Middle frontal gyrus (tissue), 1 donor: Measurements from ENCODE around the gene APOBEC3H.

Experiments used
- DNase-seq: peaks from one replicate; pipeline ENCODE4 v3.0.0-alpha.2; 2015; ENCODE audit warnings: low spot score; ENCODE audit errors: extremely low spot score

APOBEC3H gene

DNA sequence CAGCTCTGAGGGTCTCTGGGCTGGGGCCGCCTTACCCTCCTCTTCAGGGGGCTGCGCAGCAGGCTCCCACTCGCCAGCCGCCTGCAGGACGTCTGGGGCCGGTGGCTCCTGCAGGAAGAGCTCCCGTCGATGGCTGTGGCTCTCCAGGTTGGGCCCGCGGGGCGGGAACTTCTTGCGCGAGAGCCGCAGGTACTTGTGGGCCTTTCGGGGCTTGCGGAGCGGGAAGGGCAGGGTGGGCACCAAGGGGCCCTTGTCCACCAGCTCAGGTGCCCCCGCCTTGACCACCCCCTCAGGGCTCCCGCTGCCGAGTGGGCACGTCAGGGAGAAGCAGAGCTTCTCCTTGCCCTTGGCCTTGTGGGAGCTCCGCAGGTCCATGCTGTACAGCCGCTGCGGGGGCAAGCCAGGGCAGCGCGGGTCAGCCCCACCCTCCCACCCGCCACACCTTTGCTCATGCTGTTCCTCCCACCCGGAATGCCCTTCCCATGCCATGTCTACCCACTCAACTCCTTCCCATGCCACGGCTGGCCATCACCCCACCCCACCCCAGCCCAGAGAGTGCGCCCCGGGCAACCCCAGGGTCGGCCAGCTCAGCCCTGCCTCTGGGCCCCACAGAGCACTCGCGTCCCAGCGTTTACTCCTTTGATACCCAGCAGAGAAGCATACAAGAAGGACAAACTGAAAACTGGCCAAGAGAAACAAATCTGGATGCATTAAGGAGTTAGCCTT lies 37.5 kb downstream of the APOBEC3H start:
- DNase-seq, result no peak

DNA sequence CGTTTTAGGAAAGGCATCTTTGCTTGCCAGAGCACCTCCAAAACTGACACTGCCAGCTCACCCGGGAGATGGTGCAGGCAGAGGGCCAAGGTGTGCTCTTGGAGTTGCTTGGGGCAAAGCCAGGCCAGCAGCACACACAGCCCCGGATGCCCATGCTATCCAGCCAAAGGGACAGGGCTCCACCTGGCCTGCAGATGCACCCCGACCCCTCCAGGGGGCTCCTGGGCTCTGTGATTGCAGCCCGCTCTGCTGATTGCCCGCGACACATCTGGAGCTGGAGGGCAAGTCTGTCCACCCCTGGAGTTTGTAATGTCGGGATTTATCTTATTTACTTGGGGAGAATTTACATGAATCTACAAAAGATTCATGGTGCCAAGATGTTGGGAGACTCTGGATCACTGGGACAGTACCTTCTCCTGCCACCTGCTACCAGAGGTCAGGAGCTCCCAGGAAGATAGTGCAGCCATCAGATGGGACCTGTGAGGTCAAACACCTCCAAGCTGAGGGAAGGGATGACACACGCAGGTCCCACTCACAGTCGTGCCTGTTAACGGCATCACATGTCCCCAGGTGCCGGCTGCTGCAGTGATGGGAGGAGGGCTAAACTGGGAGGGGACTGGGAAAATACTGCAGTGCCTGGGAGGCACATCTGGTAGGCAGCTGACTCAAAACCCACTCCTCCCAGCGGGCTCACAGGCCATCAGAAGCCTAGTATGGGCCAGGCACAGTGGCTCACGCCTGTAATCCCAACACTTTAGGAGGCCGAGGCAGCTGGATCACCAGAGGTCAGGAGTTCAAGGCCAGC lies 38.2 kb downstream of the APOBEC3H start:
- DNase-seq, result no peak

DNA sequence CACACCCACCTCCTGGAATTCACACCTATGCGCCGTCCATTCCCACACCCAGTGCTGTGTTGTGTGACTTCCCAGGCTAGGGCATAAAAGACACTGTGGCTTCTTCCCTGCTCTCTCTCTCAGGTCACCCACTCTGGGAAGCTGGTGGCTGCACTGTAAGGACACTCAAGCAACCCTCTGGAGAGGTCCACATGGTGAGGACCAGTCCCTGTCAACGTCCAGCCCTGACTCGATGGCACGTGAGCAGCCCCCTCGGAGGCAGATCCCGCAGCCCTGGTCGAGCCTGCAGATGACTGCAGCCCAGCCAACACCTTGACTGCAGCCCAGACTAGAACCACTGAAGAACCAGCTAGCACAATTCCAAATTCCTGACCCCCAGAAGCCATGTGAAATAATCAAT lies 39.3 kb downstream of the APOBEC3H start:
- DNase-seq, result no peak

DNA sequence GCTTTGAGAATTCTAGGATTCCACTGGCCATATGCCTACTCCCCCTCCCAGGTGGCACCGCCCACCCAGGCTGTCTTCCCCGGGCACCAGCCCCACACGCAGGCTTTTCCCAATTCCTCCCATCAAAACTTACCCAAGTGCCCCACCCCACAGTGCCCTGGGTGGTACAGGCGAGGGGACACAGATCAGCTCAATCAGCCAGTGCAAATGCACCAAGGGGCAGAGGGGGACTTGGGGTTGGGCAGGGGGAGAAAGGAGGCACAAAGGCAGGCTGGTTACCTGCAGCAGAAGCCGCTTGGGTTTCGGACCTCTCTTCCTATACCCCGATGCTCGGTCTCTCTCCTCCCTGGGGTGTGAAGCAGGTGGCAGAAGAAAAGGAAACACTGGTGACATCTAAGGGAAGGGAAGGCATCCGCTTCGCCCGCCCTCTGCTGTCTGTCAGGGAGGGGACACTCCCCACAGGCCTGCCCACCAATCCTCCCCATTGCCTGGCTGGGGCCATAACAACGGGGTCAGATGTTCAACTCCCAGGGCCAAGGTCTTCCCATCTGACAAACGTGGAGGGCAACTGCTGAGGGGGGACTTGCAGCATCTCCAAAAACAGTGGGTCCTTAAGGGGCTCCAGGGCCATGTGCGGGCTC lies 41.4 kb downstream of the APOBEC3H start:
- DNase-seq, result no peak

DNA sequence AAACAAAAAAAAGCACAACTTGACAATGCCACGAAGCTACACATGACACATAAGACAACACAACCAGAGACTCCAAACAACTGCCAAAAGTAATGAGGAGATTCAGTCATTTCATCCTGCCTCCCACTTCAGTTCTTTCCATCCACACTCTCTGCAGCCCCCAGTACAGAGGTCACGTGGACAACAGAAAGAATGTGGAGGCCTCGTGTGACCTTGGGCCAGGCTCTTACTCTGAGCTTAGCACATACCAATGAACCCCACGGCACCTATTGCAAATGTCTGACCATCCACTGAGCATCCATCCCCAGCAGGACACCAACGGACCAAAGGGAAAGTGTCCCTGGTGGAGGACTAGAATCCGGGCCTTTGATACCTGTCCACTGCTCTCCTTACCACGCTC lies 42.9 kb downstream of the APOBEC3H start:
- DNase-seq, result no peak

DNA sequence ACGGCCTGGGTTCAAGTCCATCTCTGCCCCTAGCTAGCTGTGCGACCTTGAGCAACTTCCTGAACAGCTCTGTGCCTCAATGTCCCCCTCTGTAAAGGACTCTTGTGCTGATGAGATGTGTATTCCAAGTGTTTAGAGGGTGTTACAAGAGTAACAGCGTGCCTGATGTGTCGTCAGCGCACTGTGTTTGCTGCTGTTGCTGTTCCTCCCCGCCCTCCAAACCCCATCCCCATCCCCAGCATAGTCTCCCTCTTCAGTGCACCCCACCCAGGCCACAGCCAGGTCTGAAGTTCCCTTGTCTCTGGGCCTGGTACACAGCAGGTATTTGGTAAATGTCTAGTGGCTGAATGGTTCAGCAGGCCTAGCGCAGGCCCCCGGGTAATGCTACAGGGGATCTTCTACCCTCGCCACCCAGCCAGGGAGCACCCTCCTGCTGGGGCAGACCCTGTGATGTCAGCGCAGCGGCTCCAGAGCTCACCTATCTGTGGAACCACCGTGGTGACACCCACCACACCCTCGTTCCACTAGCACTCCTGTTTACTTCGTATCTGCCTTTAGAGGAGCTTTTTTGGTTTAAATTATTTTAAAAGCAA lies 45.1 kb downstream of the APOBEC3H start:
- no peak for DNase-seq

DNA sequence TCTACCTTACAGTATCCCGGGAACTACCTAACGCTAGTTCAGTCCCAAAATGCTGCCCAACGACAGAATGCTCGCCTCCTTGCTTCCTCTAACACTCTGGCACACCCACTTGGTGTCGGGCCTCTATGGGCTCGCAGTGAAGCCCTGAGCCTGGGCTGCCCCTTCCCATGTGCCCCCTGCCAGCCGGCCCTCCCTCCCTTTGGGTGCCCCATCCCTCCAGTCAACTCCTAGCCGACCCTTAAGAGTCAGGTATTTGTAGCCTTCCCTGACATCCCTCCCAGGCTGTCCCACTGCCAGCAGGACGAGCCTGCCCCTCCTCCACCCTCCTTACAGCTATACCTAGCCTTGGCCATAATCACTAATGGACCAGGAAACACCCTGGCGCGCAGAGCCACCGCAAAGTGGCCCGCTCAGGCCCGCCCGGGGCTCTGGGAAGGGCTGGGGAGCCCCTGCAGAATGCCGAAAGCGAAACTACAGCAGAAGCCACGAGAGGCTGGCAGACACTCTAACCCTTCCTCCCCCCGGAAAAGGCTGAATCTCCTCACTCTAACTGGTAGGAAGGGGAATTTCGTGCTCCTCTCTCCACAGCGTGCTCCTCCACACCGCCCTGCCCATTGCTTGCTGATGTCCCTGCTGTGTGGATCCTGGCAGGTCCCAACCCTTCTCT lies 47.2 kb downstream of the APOBEC3H start:
- DNase-seq, result no peak

DNA sequence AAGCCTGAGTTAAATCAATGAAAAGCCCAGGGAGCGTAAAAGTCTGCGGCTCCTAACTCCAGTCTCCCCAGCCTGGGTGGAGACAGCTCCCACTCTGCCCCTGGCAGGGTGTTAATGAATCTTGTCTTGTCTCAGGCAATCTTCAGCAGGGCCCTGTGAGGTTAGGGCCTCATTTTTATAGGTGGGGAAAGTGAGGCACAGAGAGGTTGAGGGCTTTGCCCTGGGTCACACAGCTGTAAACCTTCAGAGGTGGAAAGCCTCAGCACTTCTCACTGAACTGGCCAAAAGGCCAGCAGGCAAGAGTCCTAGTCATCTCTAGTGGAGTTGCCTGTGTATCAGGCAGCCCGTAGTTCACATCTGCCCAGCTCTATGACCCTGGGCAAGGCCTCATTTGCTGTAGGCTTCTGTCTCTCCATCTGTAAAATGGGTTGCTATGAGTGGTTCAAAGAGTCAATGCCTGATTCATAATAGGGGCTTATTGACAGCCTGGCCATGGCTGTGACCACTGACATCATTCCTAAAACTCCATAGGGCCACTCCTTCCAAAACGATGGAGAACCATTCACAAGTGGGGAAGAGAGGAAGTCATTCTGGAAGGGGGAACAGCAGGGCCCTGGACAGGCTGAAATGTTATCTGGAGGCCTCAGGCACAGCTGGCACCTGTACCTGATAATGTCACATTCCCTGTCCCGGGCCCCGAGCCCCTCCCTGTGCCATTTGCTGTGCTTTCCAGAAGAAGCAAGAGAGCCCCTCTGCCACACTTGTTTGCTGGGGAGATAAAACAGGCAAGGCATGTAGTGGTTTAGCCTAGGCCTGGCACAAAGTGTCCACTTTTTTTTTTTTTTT lies 49.4 kb downstream of the APOBEC3H start:
- no peak for DNase-seq

DNA sequence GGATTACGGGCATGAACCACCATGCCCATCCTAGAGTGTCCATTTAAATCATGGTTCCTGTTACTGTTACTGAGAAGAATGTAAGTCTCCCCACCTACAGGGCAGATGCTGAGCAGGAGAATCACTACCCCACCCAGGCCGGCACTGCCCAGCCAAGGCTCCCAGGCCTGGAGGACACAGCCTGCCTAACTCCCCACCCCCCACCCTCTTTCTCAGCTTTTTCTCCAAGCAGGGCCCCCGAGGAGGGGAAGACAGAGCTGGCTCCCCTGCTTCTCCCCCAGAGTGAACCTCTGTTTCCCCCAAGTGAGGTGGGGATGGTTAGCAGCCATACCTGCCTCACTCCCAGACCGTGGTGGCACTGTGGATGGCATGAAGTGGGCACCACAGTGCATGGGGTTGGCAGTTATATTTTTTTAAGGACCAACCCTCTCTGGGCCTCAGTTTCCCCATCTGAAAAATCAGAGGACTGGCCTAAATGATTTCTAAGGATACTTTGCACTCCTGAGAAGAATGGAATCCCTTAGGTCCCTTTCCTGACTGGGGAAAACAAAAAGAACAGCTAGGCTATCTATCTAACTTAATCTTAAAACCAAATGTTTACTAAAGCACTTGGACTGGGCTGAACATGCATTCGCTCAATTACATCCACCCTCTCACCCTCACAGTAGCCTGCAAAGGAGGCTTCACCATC lies 50.4 kb downstream of the APOBEC3H start:
- no peak for DNase-seq

DNA sequence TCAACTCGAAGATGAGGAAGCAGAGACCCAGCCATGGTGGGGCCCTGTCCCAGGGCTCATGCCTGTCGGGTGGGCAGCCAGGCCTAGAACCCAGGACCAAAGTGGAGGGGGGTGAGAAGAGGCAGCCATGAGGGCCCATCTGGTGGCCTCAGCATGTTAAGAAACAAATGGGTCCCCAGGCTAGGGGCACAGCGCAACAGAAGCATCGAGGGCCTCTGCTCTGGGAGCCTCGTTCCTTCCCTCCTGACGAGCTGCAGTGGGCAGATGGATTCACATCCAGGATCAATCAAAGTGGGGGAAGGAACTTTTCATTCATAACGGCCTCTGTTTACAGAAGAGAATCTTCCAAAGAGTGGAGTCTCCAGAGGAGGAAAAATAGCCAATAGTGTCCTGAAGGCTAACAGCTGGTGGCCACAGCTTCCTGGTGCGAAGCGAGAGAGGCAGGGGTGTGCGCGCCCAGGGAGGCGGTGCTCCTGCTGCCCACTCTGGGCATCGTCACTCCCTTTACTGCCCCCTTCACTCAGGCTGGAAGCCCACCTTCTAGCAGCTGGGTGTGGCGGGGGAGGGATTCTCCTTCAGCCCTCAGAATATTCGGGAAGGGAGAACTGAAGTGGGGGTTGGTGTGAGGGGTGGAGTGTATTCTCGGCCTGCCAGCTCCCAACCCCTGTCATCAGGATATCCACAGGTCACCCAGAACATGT lies 51.1 kb downstream of the APOBEC3H start:
- DNase-seq, result no peak

DNA sequence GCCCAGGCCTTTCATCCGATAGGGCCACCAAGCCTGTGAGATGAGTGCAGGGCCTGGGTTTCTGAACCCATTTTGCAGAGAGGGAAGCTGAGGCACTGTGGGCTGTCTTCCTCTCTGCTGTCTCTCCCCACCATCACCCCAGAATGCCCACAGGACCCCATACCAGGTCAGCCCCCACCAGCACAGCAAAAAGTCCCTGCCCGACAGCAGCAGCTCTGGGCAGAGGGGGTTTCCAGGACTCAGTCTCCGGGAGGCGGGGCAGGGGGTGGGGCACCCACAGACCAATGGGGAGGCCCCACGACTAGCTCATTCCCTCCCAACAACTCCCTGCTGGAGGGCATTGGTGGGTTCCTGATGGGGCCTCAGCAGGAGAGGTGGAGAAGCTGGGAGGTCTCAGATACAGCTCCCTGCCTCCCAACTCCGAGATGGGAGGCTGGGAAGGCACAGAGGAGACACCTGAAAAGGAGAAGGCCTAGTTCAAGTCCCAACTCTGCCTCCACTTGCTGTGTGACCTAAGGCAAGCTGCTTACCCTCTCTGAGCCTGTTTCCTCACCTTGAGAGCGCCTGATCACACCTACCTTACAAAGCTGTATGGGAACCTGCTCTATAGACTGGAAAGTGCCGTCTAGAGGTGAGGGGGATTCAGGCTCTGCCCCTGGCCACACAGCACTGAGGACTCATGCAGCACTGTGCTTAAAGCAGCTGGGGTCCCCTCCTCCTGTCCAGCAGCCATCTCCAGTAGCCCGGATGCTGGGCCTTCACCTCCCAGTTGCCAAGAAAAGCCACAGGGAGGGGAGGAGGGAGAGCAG lies 51.9 kb downstream of the APOBEC3H start:
- no peak for DNase-seq

DNA sequence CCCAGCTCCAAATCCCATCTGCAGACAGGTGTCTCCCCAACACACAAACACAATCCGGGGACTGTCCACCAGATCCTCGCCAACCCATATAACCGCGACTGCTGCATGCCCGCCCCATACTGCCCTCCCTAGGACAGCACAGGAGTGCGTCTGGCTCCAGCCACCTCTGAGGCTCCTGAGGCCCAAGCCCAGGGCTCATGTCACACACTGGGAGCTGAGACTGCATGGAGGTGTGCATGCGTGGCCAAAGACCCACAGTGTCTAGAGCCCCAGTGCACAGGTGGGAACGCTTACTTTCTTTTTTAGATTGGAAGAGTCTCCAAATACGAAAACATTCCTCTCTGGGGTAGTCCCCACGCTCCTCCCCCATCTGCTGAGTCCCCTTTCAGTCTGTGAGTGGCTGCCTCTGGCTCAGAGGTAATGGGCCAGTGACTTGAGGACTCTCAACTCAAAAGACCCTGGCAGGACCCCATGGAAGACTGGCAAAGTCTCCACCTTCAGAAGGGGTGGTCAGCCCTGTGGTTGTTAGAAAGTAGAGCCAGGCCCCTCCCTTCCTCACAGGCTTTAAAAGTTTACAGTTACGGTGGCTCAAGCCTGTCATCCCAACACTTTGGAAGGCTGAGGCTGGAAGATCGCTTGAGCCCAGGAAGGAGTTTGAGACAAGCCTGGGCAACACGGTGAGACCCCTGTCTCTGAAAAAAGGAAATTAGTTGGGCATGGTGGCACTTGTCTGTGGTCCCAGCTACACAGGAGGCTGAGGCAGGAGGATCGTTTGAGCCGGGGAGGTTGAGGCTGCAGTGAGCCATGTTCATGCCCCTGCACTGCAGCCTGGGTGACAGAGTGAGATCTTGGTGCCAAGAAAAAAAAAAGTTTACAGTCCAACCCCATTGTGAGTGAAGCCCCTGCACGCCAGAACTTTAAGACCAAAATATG lies 53.1 kb downstream of the APOBEC3H start:
- DNase-seq, result no peak

DNA sequence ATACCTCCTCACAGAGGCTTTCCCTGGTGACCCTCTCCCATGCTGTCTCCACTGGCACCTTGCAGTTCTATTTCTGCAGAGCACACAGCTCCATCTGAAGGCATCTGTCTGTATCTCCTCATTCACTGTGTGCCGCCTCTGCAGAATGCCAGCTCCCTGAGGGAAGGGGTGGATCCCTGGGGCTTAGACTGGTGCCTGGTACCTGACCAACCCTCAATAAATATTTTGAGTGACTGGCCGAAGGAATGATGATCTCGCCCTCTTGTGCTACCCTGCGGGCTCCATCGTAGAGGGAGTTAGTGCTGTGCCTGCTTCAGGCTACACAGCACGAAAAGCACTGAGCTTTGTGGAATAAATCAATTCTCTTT lies 53.8 kb downstream of the APOBEC3H start:
- no peak for DNase-seq

DNA sequence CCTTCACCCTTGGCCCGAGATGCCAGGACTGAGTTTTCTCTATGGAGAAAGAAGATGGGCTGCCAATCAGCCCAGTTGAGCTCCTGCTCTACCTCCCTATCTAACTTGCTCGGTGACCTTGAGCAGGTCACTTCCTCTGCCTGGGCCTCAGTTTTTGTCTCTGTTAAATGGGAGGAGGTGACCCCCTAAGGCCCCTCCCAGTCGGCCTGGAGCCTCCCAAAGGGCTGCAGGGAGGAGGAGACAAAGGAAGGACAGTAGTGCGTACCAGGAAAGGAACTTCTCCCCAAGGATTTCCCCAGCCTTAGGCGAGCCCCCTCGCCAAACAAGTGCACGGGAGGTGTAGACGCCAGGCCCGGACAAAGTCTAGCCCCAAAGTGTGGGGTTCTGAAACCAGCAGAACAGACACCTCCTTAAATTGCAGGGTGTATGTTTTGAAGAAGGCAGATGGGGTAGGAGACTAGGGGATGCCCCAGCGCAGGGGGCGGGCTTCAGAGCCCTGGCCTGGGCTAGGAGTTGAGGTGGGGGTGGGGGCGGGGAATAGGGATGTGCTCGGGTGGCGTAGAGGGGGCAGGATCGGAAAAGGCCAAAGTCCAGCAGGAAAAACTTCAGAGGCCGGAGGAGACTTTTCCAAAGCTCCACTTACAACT lies 54.4 kb downstream of the APOBEC3H start:
- DNase-seq, result no peak

DNA sequence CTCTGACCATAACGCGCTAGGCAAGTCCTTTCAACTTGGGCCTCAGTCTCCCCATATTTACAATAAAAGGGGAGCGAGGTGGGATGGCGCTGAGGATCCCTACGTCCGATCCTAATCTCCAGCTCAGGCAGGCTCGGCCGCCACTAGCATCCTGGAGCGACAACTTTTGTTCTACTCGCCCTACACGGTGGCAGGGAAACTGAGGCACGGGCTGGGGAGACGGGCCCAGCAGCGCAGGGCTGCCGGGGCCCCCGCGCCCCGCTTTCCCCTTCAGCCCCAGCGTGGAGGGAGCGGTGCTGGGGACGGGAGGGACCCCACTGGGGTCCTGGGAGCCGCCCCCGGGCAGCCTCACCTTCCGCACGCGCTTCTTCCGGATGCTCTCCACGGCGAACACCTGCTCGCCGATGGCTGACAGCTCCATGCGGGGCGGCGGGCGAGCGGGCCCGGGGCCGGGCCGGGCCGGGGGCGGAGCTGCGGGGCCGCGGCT lies 55.0 kb downstream of the APOBEC3H start:
- no peak for DNase-seq

DNA sequence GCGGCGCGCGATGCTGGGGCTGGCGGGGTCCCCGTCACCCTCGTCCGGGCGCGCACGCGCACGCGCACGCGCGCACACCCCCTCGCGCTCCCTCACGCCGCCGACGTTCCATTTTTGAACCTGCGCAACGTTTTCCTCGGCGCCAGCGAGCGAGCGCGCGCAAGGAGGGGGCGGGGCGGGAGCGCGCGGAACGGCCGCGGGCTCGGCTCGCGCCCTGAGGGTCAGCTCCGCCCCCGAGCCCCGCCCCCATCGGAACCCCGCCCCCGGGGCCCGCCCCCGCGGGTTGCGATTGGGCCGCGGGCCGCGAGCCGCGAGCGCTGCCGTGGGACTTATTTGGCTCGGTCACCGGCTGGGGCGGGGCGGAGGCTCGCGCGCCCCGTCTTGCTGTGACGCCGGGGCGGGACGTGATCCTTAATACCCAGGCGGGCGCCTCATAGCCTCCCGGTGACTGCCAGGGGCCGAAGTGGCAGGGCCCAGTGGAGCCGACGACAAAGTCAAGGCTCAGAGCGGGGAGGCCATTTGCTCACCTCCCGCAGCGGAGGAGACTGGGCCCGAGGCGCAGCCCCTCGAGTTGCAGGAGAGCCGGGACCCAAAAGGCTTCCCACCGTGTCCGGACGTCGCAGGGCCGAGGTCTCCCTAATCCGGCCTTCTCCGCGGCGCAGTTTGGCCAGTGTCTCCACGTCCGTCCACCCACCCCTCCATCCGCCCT lies 55.6 kb downstream of the APOBEC3H start, which contains the start of gene CBX7:
Gene CBX7 (minus strand): TSS at position 170 of the 709 bp plus-strand sequence. CDS start 236 bp downstream, outside the sequence.
- DNase-seq, result peak; percentile 86
